GM12878 (cell line): Measurements from ENCODE around the gene DCC. TPM values are rescaled to one million over a fixed set of nuclear protein-coding genes. Genes with fewer than 3 reads are reported as not detected.

ENCODE experiments used
- ATAC-seq: fragments of 200-7000 bp; cut with Tn5 transposase; 3 replicates; pipeline ENCODE4 v1.9.1; 2020; ENCODE audit warnings: mild to moderate bottlenecking, moderate library complexity
- BruUV-seq: library from RNA; stranded (reverse); fragments of 400-500 nt; replicated peaks from 2 replicates; lab custom pipeline; 2021; lab: Mats Ljungman, UMichigan
- CTCF ChIA-PET: fragments of 300-600 bp; sonication (Branson Sonifier 250); formaldehyde crosslinking; extraction: SDS; loops from one replicate; lab custom pipeline; 2021; ENCODE audit warnings: inconsistent platforms; lab: Yijun Ruan, JAX
- POLR2A ChIA-PET: fragments of 350-600 bp; formaldehyde crosslinking; extraction: SDS; loops from one replicate; lab custom pipeline; 2021; ENCODE audit warnings: inconsistent platforms; lab: Charles Lee
- RAD21 ChIA-PET: fragments of 300-600 bp; sonication (Branson Sonifier 250); formaldehyde crosslinking; loops from one replicate; lab custom pipeline; 2023; ENCODE audit warnings: antibody characterized with exemption; ENCODE audit not compliant: unreplicated experiment; lab: Charles Lee
- SMC1A ChIA-PET: fragments of 300-600 bp; sonication (Branson Sonifier 250); formaldehyde crosslinking; loops from one replicate; lab custom pipeline; 2023; ENCODE audit not compliant: unreplicated experiment, uncharacterized antibody; lab: Charles Lee
- DNase-seq: peaks from one replicate; pipeline ENCODE4 v3.0.0-alpha.2; 2011; ENCODE audit warnings: low read depth, low spot score
- FAIRE-seq: peaks from 3 replicates; lab custom pipeline; 2011; peaks lifted over from hg19 to GRCh38; lab: Jason Lieb, UNC
- H2AFZ ChIP-seq: 2 replicates; pipeline ENCODE4 v1.6.0; 2011; ENCODE audit warnings: low read depth, low read length, control low read depth; ENCODE audit not compliant: control insufficient read depth
- H3K27ac ChIP-seq: 2 replicates; pipeline ENCODE4 v1.5.1; 2011; ENCODE audit warnings: control low read depth; ENCODE audit not compliant: control insufficient read depth, insufficient read depth
- H3K27me3 ChIP-seq, 2 experiments: replicated peaks in 1 of 2; 2 replicates each; pipeline versions ENCODE4 v1.6.0 to v1.6.1; 2011; ENCODE audit warnings: low read length in 1 of 2; ENCODE audit not compliant: control insufficient read depth in 2 of 2, insufficient read depth in 2 of 2
- H3K36me3 ChIP-seq, 2 experiments: 2 replicates each; pipeline ENCODE4 v1.5.1; 2011; ENCODE audit warnings: low read length in 1 of 2; ENCODE audit not compliant: control insufficient read depth in 2 of 2, insufficient read depth in 2 of 2
- H3K4me1 ChIP-seq: 2 replicates; pipeline ENCODE4 v1.6.1; 2011; ENCODE audit warnings: mild to moderate bottlenecking, low read length, moderate library complexity, mixed read lengths; ENCODE audit not compliant: control insufficient read depth, insufficient read depth
- H3K4me2 ChIP-seq: 2 replicates; pipeline ENCODE4 v1.6.0; 2011; ENCODE audit warnings: control low read depth; ENCODE audit not compliant: control insufficient read depth, insufficient read depth
- H3K4me3 ChIP-seq: fragments of 200-600 bp; sonication (generic); 2 replicates; pipeline ENCODE4 v1.5.1; 2016
- H3K79me2 ChIP-seq: 2 replicates; pipeline ENCODE4 v1.6.0; 2011; ENCODE audit warnings: low read length; ENCODE audit not compliant: control insufficient read depth, insufficient read depth
- H3K9ac ChIP-seq: 2 replicates; pipeline ENCODE4 v1.8.0; 2011; ENCODE audit warnings: low read length, control low read depth, mixed read lengths; ENCODE audit not compliant: control insufficient read depth, insufficient read depth
- H3K9me3 ChIP-seq: replicated peaks from 3 replicates; pipeline ENCODE4 v1.5.1; 2011; ENCODE audit warnings: mild to moderate bottlenecking, low read length; ENCODE audit not compliant: control insufficient read depth, insufficient read depth
- H4K20me1 ChIP-seq: 2 replicates; pipeline ENCODE4 v1.6.0; 2011; ENCODE audit not compliant: control insufficient read depth, insufficient read depth
- ASH2L ChIP-seq: fragments of 300-600, 200-600 bp; sonication (generic); IDR thresholded peaks from 2 replicates; pipeline ENCODE4 v1.6.1; 2017; ENCODE audit warnings: low read depth, mild to moderate bottlenecking, borderline replicate concordance
- FOXK2 ChIP-seq: fragments of 450-650 bp; IDR thresholded peaks from 2 replicates; pipeline ENCODE4 v1.6.1; 2017; ENCODE audit warnings: mild to moderate bottlenecking, moderate library complexity
- FOXM1 ChIP-seq: IDR thresholded peaks from 2 replicates; pipeline ENCODE4 v1.6.1; 2012; ENCODE audit warnings: low read depth, mild to moderate bottlenecking, inconsistent platforms, low read length, moderate library complexity
- HDAC2 ChIP-seq: fragments of 200-600 bp; sonication (generic); IDR thresholded peaks from 2 replicates; pipeline ENCODE4 v1.6.1; 2017
- IKZF2 ChIP-seq, 2 experiments: fragments of 450-650 bp; IDR thresholded peaks; 2 replicates each; pipeline ENCODE4 v1.6.1; 2017; ENCODE audit warnings: mild to moderate bottlenecking in 2 of 2, moderate library complexity in 2 of 2
- LARP7 ChIP-seq: fragments of 450-650 bp; IDR thresholded peaks from 2 replicates; pipeline ENCODE4 v1.6.1; 2017; ENCODE audit warnings: mild to moderate bottlenecking
- NFYB ChIP-seq: IDR thresholded peaks from 2 replicates; pipeline ENCODE4 v1.6.1; 2011; ENCODE audit warnings: low read depth, mild to moderate bottlenecking, low read length, improper control_type of control experiment, moderate library complexity; ENCODE audit not compliant: insufficient read depth
- POLR2AphosphoS2 ChIP-seq: IDR thresholded peaks from 2 replicates; pipeline ENCODE4 v1.6.1; 2011; ENCODE audit warnings: low read depth, mild to moderate bottlenecking, low read length, improper control_type of control experiment, moderate library complexity
- RELA ChIP-seq: fragments of 450-650 bp; IDR thresholded peaks from 2 replicates; pipeline ENCODE4 v1.8.0; 2014; ENCODE audit warnings: borderline replicate concordance; ENCODE audit not compliant: partially characterized antibody
- SRF ChIP-seq, 2 experiments: IDR thresholded peaks; 2 replicates each; pipeline ENCODE4 v1.6.1; 2011; ENCODE audit warnings: low read depth in 2 of 2, low read length in 2 of 2, mild to moderate bottlenecking in 1 of 2, moderate library complexity in 1 of 2
- WRNIP1 ChIP-seq: IDR thresholded peaks from 2 replicates; pipeline ENCODE4 v1.6.1; 2011; ENCODE audit warnings: low read depth, low read length, improper control_type of control experiment, borderline replicate concordance
- WGBS: methylation state at CpG from one replicate; pipeline ENCODE4 v1.1.6; 2016; ENCODE audit warnings: low lambda C conversion rate; ENCODE audit not compliant: insufficient replicate concordance, insufficient coverage; ENCODE audit errors: missing lambda C conversion rate; 5-methylcytosine and 5-hydroxymethylcytosine counted together
- in situ Hi-C: fragments of 300-500 bp; cut with MboI; formaldehyde crosslinking; loops from 9 replicates; pipeline ENCODE4 v1.14.3; 2018; ENCODE audit warnings: mixed read lengths
- intact Hi-C: fragments of 100-400 bp; cut with micrococcal nuclease; formaldehyde crosslinking; loops from one replicate; pipeline ENCODE4 v1.14.2; 2022; ENCODE audit not compliant: unreplicated experiment
- polyA plus RNA-seq, 11 experiments: library from polyadenylated mRNA; depleted of rRNA in 4 of 11; unstranded in 6 of 11; stranded (reverse) in 5 of 11; fragments of >200 nt; fragmentation: Nextera tagmentation in 4 of 11; fragmentation: Illumina TruSeq in 1 of 11; extraction: Ambion mirVana in 4 of 11; extraction: Trizol in 1 of 11; gene quantifications; 1 replicate in 1 of 11; 2 replicates in 10 of 11; pipeline versions ENCODE4 v1.2.1 to v1.2.3, GENCODE V29; 2011 to 2016; ENCODE audit warnings: inconsistent platforms in 2 of 11, missing spikeins in 2 of 11, low read depth in 1 of 11
- total RNA-seq, 4 experiments: library from RNA; depleted of rRNA in 3 of 4; stranded (reverse); fragments of >200 nt in 3 of 4; fragmentation: Illumina TruSeq in 1 of 4; extraction: Trizol in 1 of 4; gene quantifications; 2 replicates each; pipeline versions ENCODE4 v1.2.1 to v1.2.3, GENCODE V29; 2013 to 2021
- TF ChIP-seq, protein P1 (sequence below): fragments of 450-650 bp; formaldehyde crosslinking; IDR thresholded peaks from 2 replicates; pipeline ENCODE4 v1.4.0; 2020; ENCODE audit warnings: mild to moderate bottlenecking, moderate library complexity
- TF ChIP-seq, protein P2 (sequence below): IDR thresholded peaks from 2 replicates; pipeline ENCODE4 v1.6.1; 2012; ENCODE audit warnings: low read depth, low read length, improper control_type of control experiment
- TF ChIP-seq, protein P3 (sequence below): IDR thresholded peaks from 2 replicates; pipeline ENCODE4 v1.6.1; 2012; ENCODE audit warnings: low read length, inconsistent platforms
- TF ChIP-seq, protein P4 (sequence below): IDR thresholded peaks from 2 replicates; pipeline ENCODE4 v1.6.1; 2011; ENCODE audit warnings: low read depth, mild to moderate bottlenecking, low read length, moderate library complexity, borderline replicate concordance; ENCODE audit errors: extremely low read depth

DCC gene
- total and polyA plus RNA-seq, 10 of the 15 experiments (the other 5 are each of a cell fraction or from before 2014, with no cell fraction given), result 0.01 TPM; not detected in 9

GRCh38 chr18:53566626-53567025 lies 1226.6 kb downstream of the DCC start:
- H3K36me3 ChIP-seq, result no peaks in the 10 kb centered on the region
- no peak overlapping the region for H3K27ac ChIP-seq
- H3K4me2 ChIP-seq, result no peak overlapping the region
- ChIA-PET RAD21 (interaction anchor here (0.5 to 1.5 kb wide), 2 partner anchors 553 to 712 kb away, joined by 3 to 8 read pairs; no protein-coding TSS in a partner anchor), CTCF (interaction anchor here (0.9 to 2.7 kb wide), 5 partner anchors 554 to 1104 kb away, joined by 3 to 21 read pairs (median 3); no protein-coding TSS in a partner anchor), SMC1A (interaction anchor here (0.7 kb wide), 1 partner anchor 528 kb away, joined by 3 read pairs; no protein-coding TSS in a partner anchor), POLR2A (no interaction called here)
- intact Hi-C loops (loop anchor here (10.0 kb wide), 1 partner anchor 1108 kb away; no protein-coding TSS in a partner anchor), in situ Hi-C loops (loop anchor here (5.0 kb wide), 1 partner anchor 551 kb away; no protein-coding TSS in a partner anchor)
- WGBS, result 28% methylated on average over 2 of the region's 2 CpGs
- H2AFZ ChIP-seq, result no peak overlapping the region
- no peak for ATAC-seq
- no peaks in the 10 kb centered on the region for H3K27me3 ChIP-seq
- no peak for FAIRE-seq
- no peak overlapping the region for H3K9ac ChIP-seq
- H3K4me3 ChIP-seq, result no peak overlapping the region
- no peaks in the 10 kb centered on the region for H3K79me2 ChIP-seq
- DNase-seq, result no peak
- no peaks in the 10 kb centered on the region for H3K9me3 ChIP-seq
- BruUV-seq, result no TSS peak
- no peaks in the 10 kb centered on the region for H4K20me1 ChIP-seq
- H3K4me1 ChIP-seq, result no peaks in the 10 kb centered on the region
- no peak for TF ChIP-seq POLR2AphosphoS2
- TF ChIP-seq LARP7, result no peak
- no peak for TF ChIP-seq HDAC2
- no peak for TF ChIP-seq FOXM1
- no peak for TF ChIP-seq NFYB
- TF ChIP-seq ASH2L, result no peak
- TF ChIP-seq WRNIP1, result no peak
- TF ChIP-seq, protein P1, sequence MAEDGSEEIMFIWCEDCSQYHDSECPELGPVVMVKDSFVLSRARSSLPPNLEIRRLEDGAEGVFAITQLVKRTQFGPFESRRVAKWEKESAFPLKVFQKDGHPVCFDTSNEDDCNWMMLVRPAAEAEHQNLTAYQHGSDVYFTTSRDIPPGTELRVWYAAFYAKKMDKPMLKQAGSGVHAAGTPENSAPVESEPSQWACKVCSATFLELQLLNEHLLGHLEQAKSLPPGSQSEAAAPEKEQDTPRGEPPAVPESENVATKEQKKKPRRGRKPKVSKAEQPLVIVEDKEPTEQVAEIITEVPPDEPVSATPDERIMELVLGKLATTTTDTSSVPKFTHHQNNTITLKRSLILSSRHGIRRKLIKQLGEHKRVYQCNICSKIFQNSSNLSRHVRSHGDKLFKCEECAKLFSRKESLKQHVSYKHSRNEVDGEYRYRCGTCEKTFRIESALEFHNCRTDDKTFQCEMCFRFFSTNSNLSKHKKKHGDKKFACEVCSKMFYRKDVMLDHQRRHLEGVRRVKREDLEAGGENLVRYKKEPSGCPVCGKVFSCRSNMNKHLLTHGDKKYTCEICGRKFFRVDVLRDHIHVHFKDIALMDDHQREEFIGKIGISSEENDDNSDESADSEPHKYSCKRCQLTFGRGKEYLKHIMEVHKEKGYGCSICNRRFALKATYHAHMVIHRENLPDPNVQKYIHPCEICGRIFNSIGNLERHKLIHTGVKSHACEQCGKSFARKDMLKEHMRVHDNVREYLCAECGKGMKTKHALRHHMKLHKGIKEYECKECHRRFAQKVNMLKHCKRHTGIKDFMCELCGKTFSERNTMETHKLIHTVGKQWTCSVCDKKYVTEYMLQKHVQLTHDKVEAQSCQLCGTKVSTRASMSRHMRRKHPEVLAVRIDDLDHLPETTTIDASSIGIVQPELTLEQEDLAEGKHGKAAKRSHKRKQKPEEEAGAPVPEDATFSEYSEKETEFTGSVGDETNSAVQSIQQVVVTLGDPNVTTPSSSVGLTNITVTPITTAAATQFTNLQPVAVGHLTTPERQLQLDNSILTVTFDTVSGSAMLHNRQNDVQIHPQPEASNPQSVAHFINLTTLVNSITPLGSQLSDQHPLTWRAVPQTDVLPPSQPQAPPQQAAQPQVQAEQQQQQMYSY (CRISPR knock-in tag), result no peak
- TF ChIP-seq, protein P2, sequence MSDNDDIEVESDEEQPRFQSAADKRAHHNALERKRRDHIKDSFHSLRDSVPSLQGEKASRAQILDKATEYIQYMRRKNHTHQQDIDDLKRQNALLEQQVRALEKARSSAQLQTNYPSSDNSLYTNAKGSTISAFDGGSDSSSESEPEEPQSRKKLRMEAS, result no peak
- TF ChIP-seq SRF (IDR thresholded peaks at IDR 0.05; ENCODE audit: low read depth in 2 of 2, low read length in 2 of 2), result no peak
- no peak for TF ChIP-seq IKZF2 (IDR thresholded peaks at IDR 0.05)
- TF ChIP-seq, protein P3, sequence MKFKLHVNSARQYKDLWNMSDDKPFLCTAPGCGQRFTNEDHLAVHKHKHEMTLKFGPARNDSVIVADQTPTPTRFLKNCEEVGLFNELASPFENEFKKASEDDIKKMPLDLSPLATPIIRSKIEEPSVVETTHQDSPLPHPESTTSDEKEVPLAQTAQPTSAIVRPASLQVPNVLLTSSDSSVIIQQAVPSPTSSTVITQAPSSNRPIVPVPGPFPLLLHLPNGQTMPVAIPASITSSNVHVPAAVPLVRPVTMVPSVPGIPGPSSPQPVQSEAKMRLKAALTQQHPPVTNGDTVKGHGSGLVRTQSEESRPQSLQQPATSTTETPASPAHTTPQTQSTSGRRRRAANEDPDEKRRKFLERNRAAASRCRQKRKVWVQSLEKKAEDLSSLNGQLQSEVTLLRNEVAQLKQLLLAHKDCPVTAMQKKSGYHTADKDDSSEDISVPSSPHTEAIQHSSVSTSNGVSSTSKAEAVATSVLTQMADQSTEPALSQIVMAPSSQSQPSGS, result no peak
- no peak for TF ChIP-seq FOXK2
- TF ChIP-seq, protein P4, sequence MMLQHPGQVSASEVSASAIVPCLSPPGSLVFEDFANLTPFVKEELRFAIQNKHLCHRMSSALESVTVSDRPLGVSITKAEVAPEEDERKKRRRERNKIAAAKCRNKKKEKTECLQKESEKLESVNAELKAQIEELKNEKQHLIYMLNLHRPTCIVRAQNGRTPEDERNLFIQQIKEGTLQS, result no peak
- no peak for TF ChIP-seq RELA
